CD4-positive, alpha-beta T cell treated with Interleukin-6 for 4 hours (primary cell): ENCODE measurements around the gene SYK.

Source experiments
- DNase-seq: peaks from one replicate; pipeline ENCODE4 v3.0.0-alpha.2; 2020; ENCODE audit warnings: mixed read lengths

Gene SYK

DNA sequence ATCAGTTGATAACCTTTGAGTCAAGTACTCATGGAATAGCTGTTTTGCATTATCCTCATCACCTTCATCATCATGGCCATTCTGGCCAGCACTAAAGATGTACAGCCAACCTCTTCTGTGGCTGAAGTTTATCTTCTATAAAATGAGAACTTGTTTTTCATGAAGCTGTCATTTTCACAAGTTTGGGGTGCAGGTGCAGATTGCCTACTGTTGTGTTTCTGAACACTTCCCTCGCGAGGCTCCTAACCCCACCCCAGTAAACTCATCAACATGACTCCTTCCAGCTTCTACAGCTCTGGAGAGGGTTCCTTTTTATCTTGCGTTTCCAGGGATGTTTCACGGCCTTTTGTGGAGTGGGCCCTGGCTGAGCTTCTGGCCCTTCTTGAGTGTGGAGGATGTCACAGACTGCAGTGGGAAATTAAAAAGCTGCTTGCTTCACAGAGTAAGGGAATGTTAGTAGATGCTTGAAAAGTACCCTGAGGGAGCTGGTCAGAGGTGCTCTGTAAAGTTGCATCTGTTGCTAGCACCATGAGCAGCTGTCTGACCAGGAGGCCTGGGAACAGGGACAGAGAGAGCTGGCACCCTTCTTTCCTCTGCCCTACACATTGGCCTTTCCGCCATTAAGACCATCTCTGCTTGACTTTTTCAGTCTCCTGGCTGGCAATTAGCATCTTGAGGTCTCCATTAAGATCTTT, 24.9 kb downstream of the SYK start:
- no peak for DNase-seq

DNA sequence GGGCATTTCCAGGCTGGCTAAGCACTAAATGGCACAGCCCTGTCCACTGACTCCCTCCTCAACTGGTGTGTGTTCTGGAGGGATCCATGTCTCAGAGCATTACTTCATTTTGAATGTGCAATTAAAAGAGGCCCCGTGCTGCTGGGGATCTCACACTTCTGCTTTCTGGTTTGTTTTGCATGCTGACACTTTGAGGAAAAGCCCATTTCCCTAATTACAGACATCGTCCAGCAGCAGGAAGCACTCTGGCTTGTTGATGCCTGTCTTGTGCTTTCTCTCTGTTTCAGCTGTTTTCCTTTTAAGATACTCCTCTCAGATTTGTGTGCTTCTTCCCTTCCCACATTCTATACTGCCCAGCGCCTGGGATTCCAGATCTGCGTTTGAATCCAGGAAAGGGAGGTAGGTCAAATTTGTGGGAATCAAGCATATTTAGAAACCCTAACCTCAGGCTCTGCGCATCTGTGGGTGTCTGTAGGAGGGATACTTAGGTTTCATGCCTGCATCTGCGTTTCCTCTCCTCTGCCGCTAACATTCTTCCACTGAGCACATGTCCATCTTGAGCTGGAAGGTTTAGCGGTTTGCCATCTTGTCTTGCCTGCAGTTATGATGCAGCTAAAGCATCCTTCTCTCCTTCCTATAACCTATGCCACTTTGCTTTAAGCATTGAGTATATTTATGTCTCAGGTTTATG, 25.7 kb downstream of the SYK start:
- DNase-seq: no peak

DNA sequence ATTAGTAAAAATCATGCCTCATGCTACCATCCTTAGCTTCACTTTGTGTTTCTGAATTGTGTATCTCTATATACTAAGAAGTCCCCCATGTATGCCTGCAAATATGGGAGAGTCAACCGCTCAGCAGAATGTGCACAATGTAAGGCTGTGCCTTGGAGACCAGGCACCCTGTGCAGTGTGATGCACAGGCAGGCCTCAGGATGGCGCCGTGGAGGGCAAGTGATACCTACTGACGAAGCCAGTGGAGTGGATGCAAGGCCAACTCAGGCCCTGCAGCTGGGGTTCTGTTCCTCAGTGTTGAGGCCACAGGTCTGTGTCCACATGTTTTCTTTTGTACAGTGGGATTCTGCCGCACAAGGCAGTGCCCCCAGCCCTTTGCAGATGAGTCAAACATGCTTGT, 28.4 kb downstream of the SYK start:
- DNase-seq: no peak

DNA sequence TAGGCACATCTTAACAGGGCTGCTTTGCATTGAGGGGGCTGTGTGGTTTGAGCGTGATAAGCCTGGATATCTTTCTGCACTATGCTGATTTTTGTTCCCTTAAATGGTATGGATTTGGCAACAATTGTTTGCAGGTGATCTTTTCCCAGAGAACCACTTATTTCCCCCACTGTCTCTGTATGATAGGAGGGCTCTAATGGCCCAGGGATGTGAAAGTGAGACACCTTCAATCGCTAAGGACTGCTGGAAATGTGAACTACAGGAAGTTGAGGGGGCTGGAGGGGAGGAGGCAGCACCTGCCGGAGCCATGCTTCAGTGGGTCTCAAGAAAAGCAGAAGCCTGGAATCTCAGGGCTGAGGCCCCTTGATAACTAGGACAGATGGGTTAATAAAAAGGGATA, 29.4 kb downstream of the SYK start:
- no peak for DNase-seq

DNA sequence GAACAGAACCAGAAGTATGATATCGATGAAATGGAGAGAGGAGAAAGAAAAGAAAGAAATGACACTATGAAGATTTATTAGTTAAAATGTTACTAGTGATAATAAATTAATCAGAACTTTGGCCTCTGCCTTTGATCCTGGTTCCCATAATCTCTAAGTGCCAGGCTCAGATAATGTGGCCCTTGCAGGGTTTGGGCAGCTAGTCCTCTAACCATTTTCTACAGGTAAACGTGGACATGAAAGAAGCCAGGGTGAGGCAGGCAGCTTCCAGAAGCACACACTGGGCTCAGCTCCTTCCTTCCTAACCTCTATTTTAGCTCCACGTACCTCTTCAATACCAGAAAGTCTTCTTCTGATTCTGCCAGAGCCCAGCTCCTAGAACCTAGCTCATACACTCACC, 30.6 kb downstream of the SYK start:
- no peak for DNase-seq

DNA sequence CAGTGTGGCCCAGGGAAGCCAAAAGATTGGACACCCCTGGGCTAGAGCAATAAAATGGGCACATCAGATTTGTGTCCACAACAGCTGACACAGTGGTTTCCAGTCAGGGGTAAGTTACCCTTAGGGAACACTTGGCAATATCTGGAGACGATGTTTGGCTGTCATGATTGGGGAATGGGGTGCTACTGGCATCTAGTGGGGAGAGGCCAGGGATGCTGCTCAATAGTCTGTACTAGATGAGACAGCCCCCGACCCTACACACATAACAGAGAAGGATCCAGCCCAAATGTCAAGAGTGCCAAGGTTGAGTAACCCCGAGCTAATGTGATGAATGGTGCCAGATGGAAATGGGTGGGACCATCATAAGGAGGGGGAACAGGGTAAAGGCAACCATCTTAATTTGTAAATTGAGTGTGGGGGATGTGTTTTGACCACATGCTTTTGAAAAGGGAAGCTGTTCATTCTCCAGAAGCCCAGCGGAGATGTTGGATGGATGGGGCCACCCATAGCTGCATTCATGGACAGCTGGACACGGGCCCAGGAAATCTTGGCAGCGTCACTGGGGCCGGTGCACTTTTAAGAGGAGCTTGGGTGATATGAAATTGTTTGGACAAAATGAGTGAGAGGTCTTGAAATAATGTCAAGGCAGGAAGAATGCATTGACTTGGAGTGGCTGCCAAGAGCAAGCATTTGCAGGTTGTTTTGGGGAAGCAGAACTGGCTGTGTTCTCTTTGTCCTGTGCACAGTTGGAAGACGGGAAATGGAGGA, 33.4 kb downstream of the SYK start:
- DNase-seq: no peak

DNA sequence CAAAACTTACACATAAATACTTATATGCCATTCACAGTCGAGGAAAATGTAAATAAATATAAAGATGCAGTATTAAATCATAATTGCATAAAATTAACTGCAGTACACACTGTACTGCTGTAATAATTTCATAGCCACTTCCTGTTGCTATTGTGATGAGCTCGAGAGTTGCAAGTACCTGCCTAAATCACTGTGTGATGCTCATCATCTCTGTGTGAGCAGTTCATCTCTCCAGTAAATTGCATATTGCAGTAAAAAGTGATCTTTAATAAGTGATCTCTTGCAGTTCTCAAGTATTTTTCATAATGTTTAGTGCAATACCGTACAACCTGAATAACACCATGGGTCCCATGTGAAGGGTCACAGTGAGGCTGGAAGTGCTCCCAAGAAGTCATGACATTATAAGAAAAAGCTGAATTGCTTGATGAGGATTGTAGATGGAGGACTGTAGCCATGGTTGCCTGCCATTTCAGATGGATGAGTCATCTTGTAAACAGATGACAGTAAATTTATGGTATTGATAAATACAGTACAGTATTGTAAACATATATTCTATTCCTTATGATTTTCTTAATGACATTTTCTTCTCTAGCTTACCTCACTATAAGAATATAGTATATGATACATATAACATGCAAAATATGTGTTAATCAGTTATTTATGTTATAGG, 34.9 kb downstream of the SYK start:
- no peak for DNase-seq

DNA sequence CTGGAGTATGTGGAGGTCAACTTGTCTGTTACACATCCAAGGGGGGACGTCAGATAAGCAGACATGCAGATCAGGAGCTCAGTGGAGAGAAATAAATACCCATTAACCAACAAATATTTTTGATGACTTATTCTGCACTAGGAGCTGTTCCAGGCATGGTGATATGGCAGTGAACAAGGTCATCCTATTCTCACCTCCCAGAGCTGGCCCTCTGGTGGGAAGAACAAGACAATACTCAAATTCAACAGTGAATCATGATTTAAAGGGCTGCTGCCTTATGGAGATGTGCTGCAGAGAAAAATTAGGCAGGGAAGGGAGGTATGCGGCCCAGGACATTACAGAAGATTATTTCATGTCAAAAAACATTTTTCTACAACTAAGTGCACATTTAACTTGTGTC, 36.5 kb downstream of the SYK start:
- DNase-seq: no peak

DNA sequence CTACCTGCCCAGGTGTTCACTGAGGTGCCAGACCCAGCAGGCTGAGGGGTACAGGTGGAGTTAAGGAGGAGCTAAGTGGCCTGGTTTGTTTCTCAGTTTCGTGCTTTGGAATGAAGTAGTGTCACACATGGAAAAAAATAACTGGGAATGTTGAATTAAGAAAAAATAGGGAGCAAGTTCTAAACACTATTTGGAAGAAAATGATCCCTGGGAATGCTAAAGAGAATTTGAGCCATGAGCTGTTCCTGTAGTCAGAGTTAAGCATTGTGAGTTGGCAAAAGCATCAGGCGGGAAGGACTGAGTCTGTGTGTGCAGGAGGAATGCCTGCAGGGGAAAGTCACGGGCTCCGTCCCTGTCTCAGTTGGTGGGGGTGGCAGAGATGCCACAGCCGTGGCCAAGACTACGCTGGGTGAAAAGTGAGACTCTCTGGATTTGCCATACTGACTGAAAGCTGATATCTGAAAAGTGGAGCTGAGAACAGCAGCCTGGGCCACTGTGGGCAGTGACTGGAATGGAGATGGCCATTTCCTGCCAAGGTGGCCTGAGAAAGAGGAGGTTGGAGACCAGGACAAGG, 37.0 kb downstream of the SYK start:
- no peak for DNase-seq

DNA sequence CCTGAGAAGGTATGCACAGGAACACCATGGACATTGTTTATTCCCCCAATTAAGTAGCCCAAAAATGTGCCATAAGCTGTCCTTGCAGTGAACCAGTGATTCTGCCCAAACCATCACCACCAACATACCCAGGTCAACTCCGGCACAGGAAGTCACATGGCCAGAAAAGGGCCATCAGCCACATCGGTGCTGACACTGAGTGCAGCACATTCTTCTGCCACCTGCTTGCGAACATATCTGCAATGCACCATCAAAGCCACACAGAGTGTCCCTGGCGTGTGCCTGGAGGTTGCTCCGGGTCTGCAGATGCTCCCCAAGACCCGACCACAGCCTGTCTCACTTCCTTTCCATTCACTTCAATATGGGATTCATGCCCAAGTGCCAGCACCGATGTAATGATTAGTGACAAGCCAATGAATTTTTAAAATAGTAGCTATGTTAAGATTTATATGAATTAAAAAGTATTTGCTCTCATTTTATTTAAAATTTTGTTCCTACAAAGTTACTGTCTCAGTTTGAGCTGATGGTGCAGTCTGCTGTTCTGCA, 37.6 kb downstream of the SYK start:
- DNase-seq: no peak

DNA sequence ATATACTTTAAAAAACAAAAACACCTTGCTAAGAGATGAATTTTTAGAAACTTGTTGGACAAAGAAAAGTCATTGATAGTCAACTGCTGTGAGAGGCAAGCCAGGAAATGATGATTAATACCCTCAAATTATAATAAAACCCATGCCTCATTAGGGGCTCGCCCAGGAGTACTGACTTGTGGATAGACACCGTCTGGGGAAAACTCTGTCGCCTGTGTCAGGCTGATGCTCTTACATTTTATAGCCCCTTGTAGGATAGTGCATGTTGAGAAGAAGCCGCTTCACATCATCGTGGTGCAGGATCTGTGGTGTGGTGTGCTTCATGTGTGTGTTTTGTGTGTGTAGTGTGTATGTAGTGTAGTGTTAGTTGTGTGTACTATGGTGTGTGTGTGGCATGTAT, 39.1 kb downstream of the SYK start:
- DNase-seq: no peak

DNA sequence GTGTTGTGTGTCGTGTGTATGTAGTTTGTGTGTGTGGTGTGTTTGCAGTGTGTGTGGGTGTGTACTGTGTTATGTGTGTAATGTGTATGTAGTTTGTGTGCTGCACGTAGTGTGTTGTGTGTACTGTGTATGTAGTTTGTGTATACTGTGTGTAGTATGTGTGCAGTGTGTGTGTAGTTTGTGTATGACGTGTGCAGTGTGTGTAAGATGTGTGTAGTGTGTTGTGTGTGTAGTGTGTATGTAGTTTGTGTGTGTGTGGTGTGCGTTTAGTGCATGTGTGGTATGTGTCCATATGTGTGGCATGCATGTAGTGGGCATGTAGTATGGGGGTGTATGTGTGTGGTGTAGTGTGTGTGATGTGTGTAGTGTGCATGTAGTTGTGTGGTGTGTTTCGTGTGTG, 39.6 kb downstream of the SYK start:
- DNase-seq: no peak

DNA sequence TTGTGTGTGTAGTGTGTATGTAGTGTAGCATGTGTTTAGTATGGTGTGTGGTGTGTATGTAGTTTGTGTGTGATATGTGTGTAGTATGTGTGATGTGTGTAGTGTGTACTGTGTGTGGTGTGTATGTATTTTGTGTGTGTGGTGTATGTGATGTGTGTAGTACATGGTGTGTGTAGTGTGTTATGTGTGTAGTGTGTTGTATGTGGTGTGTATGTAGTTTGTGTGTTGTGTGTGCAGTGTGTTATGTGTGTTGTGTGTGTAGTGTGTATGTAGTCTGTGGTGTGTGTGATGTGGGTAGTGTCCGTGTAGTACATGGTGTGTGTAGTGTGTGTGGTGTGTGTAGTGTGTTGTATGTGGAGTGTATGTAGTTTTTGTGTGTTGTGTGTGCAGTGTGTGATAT, 40.0 kb downstream of the SYK start:
- no peak for DNase-seq

DNA sequence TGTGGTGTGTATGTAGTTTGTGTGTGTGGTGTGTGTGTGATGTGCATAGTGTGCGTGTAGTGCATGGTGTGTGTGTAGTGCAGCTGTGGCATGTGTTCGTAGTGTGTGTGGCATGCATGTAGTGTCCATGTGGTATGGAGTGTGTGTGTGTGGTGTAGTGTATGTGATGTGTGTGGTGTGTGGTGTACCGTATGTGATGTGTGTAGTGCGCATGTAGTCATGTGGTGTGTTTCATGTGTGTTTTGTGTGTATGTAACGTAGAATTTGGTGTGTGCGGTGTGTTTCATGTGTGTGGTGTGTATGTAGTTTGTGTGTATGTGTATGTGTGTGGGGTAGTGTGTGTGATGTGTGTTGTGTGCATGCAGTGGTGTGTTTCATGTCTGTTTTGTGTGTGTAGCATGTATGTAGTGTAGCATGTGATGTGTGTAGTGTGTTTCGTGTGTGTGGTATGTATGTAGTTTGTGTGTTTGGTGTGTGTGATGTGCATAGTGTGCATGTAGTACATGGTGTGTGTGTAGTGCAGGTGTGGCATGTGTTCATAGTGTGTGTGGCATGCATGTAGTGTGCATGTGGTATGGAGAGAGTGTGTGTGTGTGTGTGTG, 40.7 kb downstream of the SYK start:
- DNase-seq: no peak

DNA sequence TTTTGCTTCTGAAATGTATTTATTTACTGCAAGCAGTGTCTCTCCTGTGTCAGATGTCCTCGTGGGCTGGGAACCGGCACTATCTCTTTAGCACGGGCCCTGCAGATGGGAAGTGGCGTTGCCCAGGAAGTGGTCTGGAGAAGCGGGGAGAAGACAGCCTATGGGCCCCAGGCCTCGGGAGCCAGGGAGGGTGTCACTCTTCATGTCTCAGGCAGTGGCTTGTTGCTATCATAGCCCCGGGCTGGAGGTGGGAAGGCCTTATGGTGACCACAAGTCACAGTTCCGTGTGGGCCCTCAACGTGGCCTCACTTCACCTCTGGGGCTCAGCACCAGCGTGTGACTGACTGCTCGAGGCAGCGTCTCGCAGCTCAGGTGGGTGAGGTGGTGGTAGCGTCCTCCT, 41.4 kb downstream of the SYK start:
- DNase-seq: peak; percentile 2

DNA sequence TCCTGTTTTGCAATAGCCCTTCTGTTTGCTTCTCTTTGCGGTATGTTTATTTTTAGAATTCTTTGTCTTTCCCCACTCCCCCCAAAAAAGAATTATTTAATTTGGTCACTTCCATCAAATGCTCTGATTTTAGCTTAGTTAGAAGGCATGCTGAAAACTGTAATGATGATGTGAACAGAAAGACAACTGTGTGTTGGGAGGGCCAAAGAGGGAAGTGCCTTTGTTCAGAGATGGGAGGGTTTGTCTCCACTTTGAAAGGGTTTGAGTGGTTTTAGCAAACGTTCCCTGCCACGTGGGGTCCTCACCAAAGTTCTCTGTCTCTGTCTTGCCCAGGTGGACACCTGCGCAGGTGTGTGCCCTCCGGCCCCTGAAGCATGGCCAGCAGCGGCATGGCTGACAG, 41.9 kb downstream of the SYK start:
- DNase-seq: no peak

DNA sequence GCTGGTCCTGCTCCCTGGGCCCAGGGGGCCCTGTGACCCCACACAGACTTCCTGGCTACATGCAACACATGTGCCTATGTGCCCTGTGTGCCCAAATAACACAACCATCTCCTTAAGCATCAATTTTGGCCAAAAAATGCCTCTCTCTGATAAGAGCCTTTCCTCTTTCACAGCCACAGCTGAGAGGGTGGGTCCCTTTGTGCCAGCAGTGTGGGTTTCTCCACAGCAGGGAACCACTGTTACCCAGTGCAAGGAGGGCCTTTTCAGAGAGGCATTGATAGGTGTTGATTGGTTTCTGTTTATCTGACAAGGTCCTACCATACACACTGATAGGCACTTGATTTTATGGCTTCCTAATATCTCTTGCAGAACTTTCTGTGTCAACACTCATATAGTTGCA, 42.7 kb downstream of the SYK start:
- no peak for DNase-seq

DNA sequence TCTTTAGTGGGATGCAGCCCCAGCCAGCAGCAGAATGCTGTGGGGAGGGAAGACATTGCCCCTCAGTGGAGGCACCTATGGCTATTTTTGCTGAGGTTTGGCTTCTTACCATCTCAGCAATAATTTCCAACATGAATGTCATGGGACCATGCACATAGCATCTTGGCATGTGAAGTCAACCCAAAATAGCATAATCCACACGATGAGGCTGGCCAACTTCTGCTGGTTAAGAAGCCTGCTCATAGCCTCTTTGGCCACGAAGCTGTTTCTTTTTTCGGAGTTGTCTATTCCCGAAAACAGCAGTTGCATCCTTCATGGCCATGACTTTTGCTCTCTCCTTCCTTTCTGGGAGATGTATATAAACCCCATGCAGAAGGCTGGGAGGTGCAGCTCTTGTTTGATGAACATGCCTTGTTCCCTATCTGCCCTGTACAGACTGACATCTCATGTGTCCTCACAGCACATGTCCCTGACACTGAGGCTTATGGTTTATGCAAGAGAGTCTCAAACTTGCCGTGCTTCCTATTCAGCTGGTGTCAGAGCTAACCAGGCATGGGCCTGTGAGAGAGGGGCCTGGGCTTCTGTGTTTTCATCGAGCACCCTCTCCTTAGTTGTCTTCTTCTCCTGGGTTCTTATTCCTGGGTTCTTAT, 45.3 kb downstream of the SYK start:
- no peak for DNase-seq

DNA sequence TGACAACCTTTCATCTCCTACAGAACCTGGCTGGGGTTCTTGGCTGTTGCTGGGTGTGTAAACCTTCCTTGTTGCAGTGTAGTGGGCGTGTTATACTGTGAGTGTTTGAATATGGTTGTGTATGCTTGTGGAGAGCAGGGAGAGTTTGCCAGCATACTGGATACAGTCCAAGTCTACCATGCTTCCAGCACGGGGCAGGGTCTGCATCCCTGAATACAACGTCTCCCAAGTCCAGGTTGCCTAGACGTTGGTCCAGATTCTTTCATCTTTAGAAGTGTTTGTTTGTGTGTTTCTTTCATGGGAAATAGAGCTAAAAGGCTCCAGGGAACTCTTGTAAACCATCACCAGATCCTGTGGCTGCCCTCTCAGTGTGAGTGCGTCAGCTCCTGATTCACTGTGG, 46.4 kb downstream of the SYK start:
- no peak for DNase-seq

DNA sequence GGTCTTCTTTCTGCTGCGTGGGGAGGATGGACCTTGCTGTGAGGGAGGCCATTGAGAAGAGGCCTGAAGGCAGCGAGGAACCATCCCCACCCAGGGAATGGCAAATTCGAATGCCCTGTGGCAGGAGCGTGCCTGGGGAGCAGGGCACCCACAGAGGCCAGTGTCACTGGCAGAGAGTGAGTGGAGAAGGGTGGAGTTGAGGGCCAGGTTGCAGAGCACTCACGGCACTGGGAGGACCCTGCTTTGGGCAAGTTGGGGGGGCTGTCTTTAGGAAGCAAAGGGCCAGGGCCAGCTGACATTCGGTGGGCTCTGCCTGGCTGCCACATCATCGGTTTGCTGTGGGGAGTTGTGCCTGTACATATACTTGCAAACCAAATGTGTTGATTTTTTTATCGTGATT, 47.2 kb downstream of the SYK start:
- DNase-seq: no peak

DNA sequence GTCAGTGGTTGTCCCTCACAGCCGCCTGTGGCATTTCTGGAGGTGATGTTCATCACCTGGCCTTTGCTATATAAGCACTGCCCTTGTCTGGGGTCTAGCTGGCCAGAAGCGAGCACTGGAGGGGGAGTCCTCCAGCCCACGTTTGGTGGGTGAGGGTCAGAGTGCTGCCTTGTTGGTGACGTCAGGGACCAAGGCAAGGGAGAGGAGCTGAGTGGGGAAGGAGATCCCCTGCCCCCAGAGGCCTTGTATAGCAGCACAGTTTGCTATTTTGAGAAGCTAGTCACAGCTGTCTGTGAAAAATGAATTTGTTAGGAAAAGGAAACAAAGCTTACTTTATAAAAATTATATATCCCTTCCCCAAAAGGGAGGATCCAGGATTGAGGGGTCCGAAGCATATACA, 49.8 kb downstream of the SYK start:
- DNase-seq: no peak

DNA sequence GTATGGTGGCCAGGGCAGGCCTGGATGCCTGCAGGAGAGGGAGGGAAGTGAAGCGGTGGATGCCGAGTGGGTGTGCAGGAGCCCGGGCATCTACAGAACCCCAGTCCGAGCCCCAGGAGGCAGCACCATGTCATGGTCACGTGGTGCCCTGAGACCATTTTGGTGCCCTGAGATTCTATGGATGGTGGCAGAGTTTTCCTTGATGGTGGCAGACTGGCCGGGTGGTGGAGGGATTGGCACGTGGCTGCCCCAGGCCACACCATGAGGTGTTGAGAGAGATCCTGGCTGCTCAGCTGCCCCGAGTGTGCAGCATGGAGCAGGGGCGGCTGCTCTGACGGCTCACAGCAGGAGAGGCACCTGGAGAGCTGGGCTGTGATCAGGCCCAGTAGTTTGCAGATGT, 52.3 kb downstream of the SYK start:
- no peak for DNase-seq
